Activated gamma-delta T cell treated with Interleukin-2 at 50 U/mL for 16 hours (primary cell): ENCODE data around the gene MAD2L2.

Experiments
- DNase-seq: peaks from one replicate; pipeline ENCODE4 v3.0.0-alpha.2; 2020

The MAD2L2 gene

DNA sequence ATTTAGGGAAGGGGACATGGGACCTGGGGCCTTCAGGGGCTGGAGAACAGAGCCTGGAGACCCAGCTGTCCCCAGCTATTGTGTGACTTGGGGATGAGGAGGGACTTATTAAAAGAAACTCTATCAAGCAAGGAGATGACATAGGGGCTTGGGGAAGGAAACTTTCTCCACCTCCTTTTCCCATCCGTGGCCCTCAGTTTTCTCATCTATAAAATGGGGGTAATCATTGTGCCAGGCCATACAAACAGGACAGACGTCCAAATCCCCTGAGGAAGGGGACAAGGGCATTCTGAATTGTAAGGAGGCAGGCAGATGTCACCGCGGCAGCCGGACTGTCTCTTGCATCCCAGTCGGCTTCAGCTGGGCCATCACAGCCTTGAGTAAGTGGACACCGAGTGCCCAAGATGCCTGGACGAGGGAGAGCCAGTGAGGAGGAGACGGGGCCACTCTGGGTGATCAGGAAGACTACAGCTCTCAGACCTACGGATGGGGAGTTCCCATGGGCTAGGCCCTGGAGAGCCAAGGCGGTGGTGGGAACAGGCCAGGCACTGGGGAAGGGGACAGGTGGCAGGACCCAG lies 28.7 kb downstream of the MAD2L2 start:
- no peak for DNase-seq

DNA sequence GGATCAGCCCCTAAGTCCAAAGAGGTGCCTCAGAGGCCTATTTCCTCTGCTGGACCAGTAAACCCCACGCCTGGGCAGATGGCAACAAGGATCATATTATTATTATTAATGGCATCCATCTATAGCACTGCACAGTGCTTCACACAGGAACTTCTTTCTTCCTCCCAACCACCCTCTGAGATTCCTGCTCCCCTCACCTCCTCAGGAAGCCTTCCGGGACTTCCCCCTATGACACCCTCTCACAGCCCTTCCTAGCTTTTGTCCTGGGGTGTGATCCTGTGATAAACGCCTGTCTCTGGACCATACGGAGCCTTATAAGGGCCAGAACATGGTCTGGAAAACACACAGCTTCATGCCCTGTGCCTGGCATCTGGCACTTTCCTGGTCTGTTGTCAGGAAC lies 29.9 kb downstream of the MAD2L2 start:
- no peak for DNase-seq

DNA sequence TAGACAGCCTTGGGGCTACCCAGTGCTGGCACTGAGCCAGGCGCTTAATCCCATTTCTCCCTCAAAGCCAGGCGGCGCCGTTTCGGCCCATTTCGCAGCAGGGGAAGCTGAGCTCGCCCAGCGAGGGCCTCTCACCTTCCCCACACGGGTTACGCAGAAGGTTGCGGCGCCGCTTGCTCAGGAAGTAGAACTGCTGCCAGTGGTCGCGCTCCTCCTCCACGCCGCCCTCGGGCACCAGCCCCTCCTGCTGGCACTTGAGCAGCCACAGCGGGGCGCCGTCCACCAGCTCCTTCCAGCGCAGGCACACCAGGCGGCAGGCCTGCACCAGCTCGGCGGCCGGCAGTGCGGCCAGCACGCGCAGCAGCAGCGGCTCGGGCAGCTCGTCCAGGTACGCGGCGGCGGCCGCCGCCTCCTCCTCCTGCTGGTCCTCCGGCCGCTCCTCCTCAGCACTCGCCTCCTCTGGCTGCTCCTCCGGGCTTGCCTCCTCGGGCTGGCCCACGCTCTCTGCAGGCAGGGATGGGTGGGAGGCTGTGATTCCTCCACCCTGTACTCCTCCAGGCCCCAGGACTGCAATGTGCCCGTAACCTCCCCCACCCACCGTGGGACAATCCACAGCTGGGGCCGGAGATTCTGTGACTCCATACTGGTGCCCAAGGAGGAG lies 30.5 kb downstream of the MAD2L2 start:
- DNase-seq, result peak; percentile 79

DNA sequence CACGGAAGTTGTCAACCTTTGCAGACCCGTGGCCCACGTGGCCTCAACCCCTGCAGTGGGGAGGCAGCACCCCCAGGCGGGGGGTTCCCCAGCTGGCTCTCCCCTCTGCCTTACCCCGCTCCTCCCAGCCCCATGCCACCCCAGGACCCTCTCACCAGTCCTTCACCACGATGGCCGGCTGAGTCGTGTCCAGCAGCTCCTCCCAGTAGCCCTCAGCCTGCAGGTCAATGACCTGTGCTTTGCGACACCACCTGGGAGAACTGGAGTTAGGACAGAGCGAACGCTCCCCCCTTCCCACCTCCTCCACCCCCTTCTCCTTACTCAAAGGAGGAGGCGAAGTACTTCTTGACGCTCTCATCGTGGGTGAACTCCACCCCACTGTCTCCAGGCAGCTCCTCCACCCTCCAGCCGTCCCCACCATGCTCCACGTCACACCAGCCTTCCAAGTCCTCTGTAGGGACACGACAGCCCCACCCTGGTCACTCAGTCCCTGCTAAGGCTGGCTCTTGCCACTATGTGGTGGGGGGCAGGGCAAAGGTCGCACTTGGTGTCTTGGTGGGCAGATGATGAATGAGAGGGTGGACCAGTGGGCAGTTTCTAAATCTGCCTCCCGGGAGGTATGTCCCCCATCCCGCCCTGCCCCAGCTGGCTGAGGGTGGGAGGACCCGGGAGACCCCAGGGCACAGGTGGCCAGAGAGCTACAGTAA lies 31.2 kb downstream of the MAD2L2 start:
- DNase-seq, result no peak

DNA sequence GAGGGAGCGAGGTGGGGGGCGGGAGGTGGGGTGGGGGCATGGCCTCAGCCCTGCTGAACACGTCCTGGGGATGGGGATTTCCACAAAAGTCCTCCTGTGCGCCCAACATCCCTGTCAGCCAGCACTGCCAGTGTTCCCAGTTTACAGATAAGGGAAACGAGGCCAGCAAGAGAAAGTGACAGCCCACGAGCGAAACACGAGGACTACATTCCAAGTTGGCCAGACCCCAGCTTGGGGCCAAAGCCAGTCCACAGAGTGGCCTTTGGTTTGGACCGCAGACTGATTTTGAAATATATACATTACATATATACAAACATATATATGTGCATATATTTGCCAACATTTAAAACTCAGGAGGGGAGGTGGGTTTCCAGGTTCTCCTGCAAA lies 31.7 kb downstream of the MAD2L2 start:
- DNase-seq, result no peak

DNA sequence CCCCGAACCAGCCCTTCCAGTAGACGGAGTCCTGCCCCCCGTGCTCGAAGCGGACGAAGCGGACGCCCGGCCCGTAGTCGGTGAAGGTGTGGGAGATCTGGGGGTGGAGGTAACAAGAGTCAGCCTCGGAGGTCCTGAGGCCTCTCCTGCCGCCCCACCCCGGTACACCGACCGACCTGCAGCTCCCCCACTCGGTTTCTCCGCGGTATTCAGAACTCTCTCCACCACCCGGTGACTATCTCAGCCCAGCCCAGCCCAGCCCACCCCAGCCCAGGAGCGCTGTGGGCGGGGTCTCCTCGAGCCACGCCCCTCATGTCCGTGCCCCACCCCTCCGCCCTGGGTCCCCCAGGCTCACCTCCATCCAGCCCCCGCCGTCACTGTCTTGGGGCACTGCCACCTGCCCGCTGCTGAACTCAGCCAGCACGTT lies 32.2 kb downstream of the MAD2L2 start:
- DNase-seq, result no peak

DNA sequence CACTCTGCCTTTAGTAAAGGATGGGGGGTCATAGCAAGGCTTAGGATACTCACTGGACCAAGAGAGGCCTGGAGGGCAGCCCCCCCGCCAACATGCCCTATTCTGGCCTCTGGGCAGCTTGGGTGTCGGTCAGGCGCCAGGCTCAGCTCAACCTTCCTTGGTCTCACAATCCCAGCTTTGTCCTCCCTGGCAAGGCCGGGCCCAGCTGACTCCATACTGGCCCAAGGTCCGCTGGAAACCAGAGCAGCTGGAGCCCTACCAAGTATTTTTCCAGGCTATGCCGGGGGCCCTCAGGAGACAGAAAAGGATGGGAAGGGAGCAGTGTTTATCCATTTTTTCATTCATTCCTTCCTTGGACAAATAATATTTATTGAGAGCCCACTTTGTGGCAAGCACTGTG lies 32.9 kb downstream of the MAD2L2 start:
- DNase-seq, result no peak

DNA sequence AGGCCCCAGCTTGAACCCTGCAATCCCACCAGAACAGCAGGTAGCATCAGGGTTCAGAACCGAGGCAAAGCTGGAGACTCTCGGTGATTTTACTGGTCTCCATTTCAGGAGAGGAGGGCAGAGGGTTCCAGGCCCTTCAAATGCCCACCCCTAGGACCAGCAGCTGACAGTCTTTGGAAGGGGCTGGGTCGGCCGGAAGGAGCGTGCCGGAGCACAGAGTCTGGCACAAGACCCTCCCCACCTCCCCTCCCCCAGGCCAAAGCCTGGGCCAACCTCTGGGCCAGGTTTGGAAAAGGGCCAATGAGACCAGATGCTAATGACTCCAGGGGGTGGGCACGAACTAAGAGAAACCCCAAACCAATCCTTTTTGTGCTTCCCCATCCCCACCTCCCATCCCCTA lies 33.6 kb downstream of the MAD2L2 start:
- DNase-seq, result no peak

DNA sequence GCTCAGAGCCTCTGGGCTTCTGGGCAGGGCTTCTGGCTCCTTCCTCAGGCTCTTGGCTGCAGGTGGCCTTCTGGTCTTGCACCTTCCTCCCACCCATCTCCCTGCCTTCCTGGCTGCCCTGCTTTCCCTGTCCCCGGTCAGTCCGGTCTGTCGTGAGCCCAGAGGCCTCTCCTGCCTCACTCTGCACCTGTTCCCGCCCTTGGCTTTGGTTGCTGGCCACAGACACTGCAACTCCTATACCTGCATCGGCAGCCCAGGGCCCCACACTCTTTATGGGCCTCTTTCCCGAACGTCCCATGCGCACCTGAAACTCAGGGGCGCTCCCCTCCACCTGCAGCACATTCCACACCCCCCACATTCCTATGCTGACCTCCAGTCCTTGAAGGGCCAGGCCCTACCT lies 34.6 kb downstream of the MAD2L2 start:
- DNase-seq, result no peak

DNA sequence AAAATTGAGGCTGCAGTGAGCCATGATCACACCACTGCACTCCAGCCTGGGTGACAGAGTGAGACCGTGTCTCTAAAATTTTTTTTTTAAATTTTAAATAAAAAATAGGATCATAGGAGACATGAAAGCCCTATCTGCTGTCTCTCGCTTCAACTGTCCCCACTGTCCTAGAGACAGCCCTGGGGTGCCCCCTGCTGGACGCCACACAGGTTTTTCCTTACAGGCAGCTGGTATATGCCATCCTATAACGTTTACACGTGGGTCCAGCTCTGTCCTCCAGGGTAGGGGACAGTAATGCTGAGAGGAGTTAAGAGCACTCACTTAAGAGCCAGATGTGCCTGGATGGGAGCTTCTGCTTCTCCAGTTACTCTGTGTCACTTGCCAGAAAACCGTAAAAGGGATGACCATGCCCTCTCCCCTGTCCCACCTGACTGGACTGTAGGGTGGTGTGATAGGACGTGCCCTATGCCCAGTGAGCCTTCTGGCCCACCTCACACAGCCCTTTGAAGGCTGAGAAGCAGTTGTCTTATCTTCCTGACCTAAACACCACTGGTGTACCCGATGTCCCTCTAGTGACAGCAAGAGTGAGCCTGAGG lies 35.2 kb downstream of the MAD2L2 start:
- DNase-seq, result peak; percentile 79

DNA sequence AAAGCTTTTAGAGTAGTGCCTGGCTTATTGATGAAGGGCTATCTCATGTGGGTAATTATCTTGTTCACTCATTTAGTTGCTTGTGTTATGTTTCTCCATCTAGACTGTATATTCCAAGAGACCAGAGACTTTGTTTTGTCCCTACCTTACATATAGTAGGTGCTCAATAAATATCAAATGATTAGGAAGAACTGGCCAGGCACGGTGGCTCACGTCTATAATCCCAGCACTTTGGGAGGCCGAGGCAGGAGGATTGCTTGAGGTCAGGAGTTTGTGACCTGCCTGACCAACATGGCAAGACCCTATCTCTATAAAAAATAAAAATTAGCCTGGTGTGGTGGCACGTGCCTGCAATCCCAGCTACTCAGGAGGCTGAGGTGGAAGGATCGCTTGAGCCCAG lies 35.7 kb downstream of the MAD2L2 start:
- no peak for DNase-seq

DNA sequence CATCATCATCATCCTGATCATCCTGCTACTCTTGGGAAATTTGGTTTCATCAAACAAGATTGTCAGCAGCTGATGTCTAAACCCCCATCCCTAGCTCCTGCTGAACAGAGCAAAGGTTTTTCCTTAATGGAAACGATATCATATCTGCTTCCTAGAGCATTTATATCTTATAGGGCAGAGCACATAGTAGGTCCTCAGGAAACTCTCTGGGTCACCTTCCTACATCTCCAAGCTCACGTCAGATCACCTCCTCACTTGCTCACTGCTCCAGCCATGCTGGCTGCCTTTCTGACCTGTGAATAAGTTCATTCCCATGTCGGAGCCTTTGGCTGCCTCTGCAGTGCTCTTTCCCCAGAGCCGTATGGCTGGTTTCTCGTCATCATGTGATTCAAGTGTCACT lies 37.2 kb downstream of the MAD2L2 start:
- no peak for DNase-seq

DNA sequence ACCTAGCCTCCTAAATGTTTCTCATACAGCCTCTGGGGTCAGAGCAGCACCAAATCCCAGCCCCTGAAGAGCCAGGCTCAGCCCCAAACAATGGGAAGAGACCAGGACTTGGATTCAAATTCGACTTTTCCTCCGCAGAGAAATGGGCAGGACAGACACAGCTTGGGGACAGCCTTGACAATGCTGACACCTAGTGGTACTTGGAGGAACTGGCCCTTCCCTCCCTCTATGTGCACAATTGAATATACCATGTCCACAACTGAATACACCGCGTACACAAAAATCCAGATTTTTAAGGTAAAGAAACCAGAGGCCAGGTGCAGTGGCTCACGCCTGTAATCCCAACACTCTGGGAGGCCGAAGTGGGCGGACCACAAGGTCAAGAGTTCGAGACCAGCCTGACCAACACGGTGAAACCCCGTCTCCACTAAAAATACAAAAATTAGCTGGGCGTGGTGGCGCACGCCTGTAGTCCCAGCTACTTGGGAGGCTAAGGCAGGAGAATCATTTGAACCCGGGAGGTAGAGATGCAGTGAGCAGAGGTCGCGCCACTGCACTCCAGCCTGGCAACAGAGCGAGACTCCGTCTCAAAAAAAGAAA lies 38.4 kb downstream of the MAD2L2 start:
- DNase-seq, result peak; percentile 68

DNA sequence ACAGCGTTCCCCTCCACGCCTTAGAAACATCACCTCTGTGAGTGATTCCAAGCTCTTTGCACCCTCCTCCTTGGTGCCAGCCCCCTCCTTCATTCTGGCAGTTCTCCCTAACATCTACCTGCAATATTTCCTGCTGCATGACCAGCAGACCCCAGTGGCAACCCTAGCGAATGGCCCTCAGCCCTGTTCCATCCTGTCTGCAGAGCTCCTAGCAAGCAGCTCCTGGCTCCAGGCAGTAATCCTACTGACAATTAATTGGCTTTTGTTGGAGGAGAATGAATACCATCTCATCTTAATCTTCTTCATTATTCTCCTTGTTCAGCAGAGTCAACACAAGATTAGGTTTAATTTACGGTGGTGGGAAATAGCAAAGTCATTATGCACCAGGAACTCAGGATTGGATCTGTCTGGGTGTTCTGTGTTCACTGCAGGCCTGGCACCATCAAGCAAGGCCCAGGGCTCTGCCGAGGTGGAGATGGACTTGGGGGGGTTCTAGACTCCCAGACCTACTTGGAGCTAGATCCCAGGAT lies 39.1 kb downstream of the MAD2L2 start:
- no peak for DNase-seq

DNA sequence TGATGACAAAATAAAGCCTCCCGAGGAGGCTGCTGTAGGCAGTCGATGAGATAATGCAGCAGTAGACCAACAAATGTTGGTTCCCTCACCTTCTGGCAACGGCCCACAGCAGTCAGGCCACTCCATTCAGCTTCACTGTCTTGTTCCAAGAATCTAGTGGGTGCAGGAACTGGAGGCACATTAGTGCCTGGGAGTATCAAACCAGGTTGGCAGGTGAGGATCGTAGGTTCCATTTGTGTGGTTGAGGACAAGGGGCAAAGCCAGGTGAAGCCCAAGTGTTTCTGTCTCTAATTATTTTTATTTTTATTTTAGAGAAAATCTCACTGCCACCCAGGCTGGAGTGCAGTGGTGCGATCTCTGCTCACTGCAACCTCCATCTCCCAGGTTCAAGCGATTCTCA lies 40.0 kb downstream of the MAD2L2 start:
- DNase-seq, result no peak

DNA sequence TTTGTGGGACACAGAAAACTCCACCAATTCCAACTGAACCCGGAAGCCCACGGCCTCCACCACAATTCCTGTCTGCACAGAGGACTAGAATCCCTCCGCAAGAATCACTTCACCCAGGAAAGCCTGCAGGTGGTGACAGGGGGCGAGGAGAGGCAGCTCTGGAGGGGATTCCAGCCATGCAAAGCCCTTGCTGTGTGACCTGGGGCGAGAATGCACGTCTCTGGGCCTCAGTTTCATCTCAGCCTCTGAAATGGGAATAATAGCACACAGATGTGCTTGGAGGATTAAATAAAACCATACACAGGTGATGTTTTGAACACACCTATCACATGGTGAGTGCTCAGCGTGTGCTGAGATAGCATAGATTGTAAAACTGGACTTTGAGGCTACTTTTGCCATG lies 40.8 kb downstream of the MAD2L2 start:
- DNase-seq, result no peak

DNA sequence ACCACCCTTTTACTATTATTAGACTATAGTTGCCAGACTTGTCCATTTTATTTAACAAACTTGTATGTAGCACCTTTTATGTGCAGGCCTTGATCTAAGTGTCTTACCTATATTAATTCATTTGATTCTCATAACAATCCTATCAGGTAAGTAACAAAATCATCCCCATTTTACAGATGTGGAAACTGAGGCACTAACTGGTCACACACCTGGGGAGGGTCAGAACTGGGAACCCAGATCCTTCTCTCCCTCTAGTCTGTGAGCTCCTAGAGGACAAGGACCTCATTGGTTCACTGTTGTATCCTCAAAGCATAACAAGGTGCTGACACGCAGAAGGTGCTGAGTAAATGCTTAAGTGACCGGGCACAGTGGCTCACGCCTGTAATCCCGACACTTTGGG lies 41.6 kb downstream of the MAD2L2 start:
- no peak for DNase-seq

DNA sequence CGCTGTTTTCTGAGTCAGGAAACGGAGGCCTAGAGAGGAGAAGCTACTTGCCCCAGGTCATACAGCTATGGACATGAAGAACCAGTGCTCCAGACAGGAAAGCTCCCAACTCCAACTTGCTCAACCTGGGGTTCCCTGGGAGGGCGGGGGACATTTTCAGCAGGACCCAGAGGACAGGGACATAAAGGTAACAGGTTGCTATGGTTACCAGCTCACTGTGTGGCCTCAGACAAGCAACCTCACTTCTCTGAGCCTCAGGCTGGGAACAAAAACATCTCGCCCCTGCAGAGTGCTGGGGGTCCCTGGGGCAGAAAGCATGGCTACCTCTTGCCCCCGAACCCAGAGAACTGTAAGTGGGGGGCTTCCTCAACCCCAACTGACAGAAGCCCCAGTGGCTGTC lies 42.8 kb downstream of the MAD2L2 start:
- DNase-seq, result no peak

DNA sequence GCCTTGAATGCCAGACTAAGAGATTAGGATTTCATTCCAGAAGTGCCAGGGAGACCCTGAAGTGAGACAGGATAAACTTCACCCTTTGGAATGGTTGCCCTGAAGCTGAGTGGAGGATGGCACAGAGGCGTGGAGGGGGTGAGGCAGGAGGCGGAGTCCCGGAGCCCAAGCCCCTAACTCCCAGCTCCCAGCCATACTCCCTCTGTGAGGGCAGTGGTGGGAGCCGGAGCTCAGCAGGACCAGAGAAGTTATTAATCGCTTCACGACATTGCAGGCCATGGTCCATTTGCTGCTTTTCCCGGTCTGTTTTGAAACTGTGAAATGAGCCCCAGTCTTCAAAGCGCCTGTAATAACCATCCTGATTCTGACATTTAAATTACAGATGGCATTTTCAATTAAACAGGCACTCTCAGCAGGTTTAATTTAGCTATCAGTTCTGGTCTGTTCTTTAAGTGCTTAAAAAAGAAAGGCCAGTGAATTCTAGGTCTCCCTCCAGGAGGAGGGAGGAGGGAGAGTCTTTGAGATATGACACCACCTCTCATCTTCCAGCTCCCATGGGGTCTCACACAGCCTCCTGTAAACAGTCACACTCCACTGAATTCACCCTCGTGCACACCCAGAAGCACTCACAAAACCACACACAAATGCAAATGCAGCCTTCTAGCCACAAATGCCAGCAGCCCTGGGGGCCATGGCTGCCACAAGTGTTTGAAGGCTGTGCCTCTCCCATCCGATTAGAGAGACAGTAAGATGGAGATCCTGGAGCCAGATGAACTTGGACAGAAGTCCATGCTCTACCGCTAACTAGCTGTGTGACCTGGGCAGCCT lies 46.4 kb downstream of the MAD2L2 start:
- DNase-seq, result no peak

DNA sequence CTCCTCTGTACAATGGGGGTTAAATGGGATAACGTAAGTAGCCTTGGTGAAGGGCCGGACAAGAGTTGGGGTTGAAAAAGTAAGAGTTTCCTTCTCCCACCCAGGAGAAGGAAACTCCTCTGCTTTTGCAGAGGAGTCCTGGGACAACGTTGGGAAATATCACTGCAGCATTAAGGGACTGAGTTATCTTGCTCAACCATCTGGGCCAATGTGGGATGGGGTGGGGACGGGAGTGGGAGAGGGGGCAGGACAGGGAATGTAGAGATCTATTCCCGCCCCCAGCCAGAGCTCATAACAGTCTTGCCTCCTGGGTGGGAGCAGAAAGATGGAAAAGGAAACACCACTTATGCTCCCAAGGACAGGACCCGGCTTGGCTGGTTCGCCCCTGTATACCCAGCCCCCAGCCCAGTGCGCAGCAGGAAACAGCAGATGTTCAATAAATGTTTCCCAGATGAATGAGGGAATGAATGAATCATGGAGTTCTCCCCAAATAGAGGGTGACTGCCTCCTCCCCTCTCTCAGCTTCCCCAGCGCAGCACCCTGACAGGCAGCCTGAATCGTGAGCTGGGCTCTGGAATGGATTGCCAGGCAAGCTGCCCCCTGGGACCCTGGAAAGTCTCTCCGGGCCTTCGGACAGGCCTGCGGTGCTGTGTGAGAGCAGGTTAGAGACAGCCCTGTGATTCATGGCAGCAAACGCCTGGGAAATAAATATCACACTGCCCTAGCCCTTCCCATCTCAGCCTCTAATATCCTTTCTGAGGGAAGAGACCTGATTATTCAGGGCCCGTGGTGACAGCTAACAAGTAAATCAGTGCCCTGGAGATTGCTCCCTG lies 51.5 kb downstream of the MAD2L2 start:
- DNase-seq, result no peak

DNA sequence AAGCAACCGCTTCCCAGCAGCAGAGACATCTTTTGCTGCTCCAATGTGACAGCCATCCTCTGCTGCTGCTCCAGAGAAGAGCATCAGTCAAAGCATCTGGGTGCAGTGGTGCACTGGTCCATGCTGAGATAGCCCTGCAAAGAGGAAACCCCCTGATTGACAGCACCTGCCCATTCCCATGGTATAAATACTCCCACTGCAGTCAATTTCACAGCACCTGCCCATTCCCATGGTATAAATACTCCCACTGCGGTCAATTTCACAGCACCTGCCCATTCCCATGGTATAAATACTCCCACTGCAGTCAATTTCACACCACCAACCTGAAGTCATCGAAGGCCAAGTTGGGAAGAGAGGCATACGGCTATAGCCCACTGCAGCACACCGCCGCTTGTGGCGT lies 52.2 kb downstream of the MAD2L2 start:
- DNase-seq, result no peak

DNA sequence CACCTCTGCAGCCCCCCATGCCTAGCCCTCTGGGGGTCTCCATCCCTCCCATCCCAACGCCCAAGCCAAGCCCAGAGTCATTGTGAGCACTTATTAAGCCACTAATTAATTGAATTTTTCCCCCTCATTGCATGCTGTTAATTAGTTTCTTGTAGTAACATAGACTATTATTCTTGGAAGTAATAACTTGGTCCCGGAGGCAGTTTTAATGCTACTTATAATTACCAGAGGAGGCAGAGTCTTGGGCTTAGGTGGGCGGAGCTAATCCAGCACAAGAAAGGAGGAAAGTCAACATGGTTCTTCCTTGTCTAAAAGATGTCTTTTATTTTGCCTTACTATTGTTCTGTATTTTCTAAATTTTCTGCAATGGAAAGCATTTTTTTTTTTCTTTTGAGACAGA lies 54.4 kb downstream of the MAD2L2 start:
- no peak for DNase-seq
